ENCODE results near the gene ZNF600.
"Not testable (repeated sequence)": the region's sequence is repeated elsewhere in the genome, so short reads cannot be mapped to it uniquely, and the experiment has no call there.

ZNF600 gene

GRCh38 chr19:52725528-52725961 is 61.0 kb downstream of the ZNF600 start:
- no peak overlapping the region for H3K4me3 ChIP-seq (ENCODE audit: low read length in 2 of 2)
- H3K36me3 ChIP-seq (replicated peaks in 1 of 2; ENCODE audit: control insufficient read depth in 2 of 2, insufficient read depth in 2 of 2, low read length in 2 of 2), result peaks cover 8 to 77% of the 10 kb centered on the region in 2 donors
- no peak overlapping the region for H3K4me2 ChIP-seq (ENCODE audit: insufficient read depth, low read length, poor library complexity, severe bottlenecking)
- no peaks in the 10 kb centered on the region for H3K4me1 ChIP-seq (ENCODE audit: control insufficient read depth in 2 of 2, insufficient read depth in 1 of 2, low read depth in 1 of 2, low read length in 2 of 2)
- H4K8ac ChIP-seq (ENCODE audit: low read depth, low read length), result no peak overlapping the region
- DNase-seq (ENCODE audit: low spot score), result no peak
- no peak overlapping the region for H3K27ac ChIP-seq (replicated peaks; ENCODE audit: low read length)
- no peak overlapping the region for H3K4ac ChIP-seq (ENCODE audit: low read length)
- H3K9me3 ChIP-seq (replicated peaks in 1 of 2; ENCODE audit: control insufficient read depth in 2 of 2, insufficient read depth in 1 of 2, low read depth in 1 of 2, low read length in 2 of 2), result peaks cover 5 to 28% of the 10 kb centered on the region in 2 donors
- H3K9ac ChIP-seq (ENCODE audit: low read depth, low read length, poor library complexity), result no peak overlapping the region
- H2BK15ac ChIP-seq (ENCODE audit: low read length), result no peak overlapping the region
- no peak overlapping the region for H2BK120ac ChIP-seq (ENCODE audit: low read depth, low read length)
- H3K79me1 ChIP-seq (ENCODE audit: low read depth, low read length), result peaks cover 5% of the 10 kb centered on the region
- H3K23ac ChIP-seq (ENCODE audit: low read depth, low read length, poor library complexity), result no peak overlapping the region
- H2AFZ ChIP-seq (ENCODE audit: low read length), result no peak overlapping the region
- H3K14ac ChIP-seq (ENCODE audit: low read length), result no peak overlapping the region
- H4K91ac ChIP-seq (ENCODE audit: low read depth, low read length, poor library complexity), result no peak overlapping the region
- H3K27me3 ChIP-seq (ENCODE audit: control insufficient read depth in 3 of 3, insufficient read depth in 3 of 3, low read depth in 1 of 3, low read length in 3 of 3), result no peaks in the 10 kb centered on the region
- H3K18ac ChIP-seq (ENCODE audit: low read length), result no peak overlapping the region
- no peak overlapping the region for H2BK5ac ChIP-seq (ENCODE audit: low read length)
- no peak overlapping the region for H2BK12ac ChIP-seq (ENCODE audit: low read length)
- no peak overlapping the region for H2AK5ac ChIP-seq (ENCODE audit: low read depth, low read length)
- no CpG with 5 or more reads among the region's 24 CpGs for WGBS, 2 donors (ENCODE audit: extremely low coverage in 2 of 2, insufficient read length in 2 of 2, insufficient replicate concordance in 1 of 2)

DNA sequence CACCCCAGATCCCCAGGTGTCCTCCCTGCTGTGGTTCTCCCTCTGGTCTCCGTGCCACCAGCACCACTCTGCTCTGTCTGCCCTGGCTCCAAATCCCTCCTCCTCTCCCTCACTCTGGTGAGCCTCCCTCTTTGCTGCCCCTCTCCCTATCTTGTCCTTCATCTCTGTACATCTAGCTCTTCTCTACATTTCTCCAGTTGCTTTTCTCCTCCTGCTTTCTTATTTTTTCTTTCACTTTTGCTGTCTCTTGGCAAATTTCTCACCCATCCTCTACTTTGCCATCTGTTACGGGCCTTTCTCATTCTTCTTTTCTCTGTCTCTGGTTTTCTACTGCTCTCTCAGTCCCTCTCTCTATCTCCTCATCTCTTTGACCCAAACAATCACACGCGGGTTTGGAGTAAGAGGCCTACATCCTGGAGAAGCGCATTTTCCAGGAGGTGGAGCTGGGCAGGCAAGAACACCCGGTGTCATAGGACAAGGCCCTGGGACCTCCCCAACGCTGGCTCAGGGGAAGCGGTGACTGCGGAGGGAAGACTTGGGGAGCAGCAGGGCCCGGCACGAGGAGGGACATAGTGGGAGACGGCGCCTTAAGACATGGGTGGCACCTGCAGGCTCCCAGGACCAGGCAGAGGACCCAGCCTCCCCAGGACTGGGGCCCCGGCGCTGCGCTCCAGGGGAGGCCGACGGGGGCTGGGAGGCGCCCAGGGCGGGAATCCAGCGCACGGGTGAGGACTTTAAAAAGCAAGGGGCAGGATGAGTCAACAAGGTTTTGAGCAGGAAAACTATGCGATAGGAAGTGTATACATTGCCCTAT is 61.7 kb downstream of the ZNF600 start:
- Histone ChIP-seq H3K23ac (ENCODE audit: low read depth, low read length, poor library complexity) (peak overlapping the region; percentile 11), H2BK5ac (ENCODE audit: low read length) (no peak overlapping the region), H3K9me3 (replicated peaks in 1 of 2; ENCODE audit: control insufficient read depth in 2 of 2, insufficient read depth in 1 of 2, low read depth in 1 of 2, low read length in 2 of 2) (peaks cover 5 to 30% of the 10 kb centered on the region in 2 donors), H3K4me1 (ENCODE audit: control insufficient read depth in 2 of 2, insufficient read depth in 1 of 2, low read depth in 1 of 2, low read length in 2 of 2) (no peaks in the 10 kb centered on the region), H4K8ac (ENCODE audit: low read depth, low read length) (no peak overlapping the region), H3K9ac (ENCODE audit: low read depth, low read length, poor library complexity) (no peak overlapping the region), H3K18ac (ENCODE audit: low read length) (no peak overlapping the region), H3K4me2 (ENCODE audit: insufficient read depth, low read length, poor library complexity, severe bottlenecking) (no peak overlapping the region), H3K27me3 (ENCODE audit: control insufficient read depth in 3 of 3, insufficient read depth in 3 of 3, low read depth in 1 of 3, low read length in 3 of 3) (no peaks in the 10 kb centered on the region), H3K27ac (replicated peaks; ENCODE audit: low read length) (no peak overlapping the region), H3K36me3 (replicated peaks in 1 of 2; ENCODE audit: control insufficient read depth in 2 of 2, insufficient read depth in 2 of 2, low read length in 2 of 2) (peaks cover 8 to 79% of the 10 kb centered on the region in 2 donors), H4K91ac (ENCODE audit: low read depth, low read length, poor library complexity) (no peak overlapping the region), H2BK120ac (ENCODE audit: low read depth, low read length) (no peak overlapping the region), H3K4ac (ENCODE audit: low read length) (no peak overlapping the region), H3K79me1 (ENCODE audit: low read depth, low read length) (peaks cover 5% of the 10 kb centered on the region), H2BK12ac (ENCODE audit: low read length) (no peak overlapping the region), H2AFZ (ENCODE audit: low read length) (no peak overlapping the region), H3K14ac (ENCODE audit: low read length) (no peak overlapping the region), H2BK15ac (ENCODE audit: low read length) (no peak overlapping the region), H2AK5ac (ENCODE audit: low read depth, low read length) (no peak overlapping the region), H3K4me3 (ENCODE audit: low read length in 2 of 2) (peak overlapping the region in 1 of 2 donors; percentile 40)
- WGBS, 2 donors (ENCODE audit: extremely low coverage in 2 of 2, insufficient read length in 2 of 2, insufficient replicate concordance in 1 of 2), result no CpG with 5 or more reads among the region's 23 CpGs
- DNase-seq (ENCODE audit: low spot score), result no peak

GRCh38 chr19:52723907-52724598 is 62.5 kb downstream of the ZNF600 start:
- not testable (repeated sequence) for H2AFZ ChIP-seq (ENCODE audit: low read length); H2BK120ac ChIP-seq (ENCODE audit: low read depth, low read length); H4K8ac ChIP-seq (ENCODE audit: low read depth, low read length); H3K27ac ChIP-seq (replicated peaks; ENCODE audit: low read length); H3K9ac ChIP-seq (ENCODE audit: low read depth, low read length, poor library complexity); H3K14ac ChIP-seq (ENCODE audit: low read length); DNase-seq (ENCODE audit: low spot score); H3K4me3 ChIP-seq (ENCODE audit: low read length in 2 of 2); H2BK12ac ChIP-seq (ENCODE audit: low read length); H3K79me1 ChIP-seq (ENCODE audit: low read depth, low read length); H3K23ac ChIP-seq (ENCODE audit: low read depth, low read length, poor library complexity); H2BK15ac ChIP-seq (ENCODE audit: low read length); H3K4ac ChIP-seq (ENCODE audit: low read length); H3K4me2 ChIP-seq (ENCODE audit: insufficient read depth, low read length, poor library complexity, severe bottlenecking); H3K4me1 ChIP-seq (ENCODE audit: control insufficient read depth in 2 of 2, insufficient read depth in 1 of 2, low read depth in 1 of 2, low read length in 2 of 2); H3K27me3 ChIP-seq (ENCODE audit: control insufficient read depth in 3 of 3, insufficient read depth in 3 of 3, low read depth in 1 of 3, low read length in 3 of 3); H4K91ac ChIP-seq (ENCODE audit: low read depth, low read length, poor library complexity); H2BK5ac ChIP-seq (ENCODE audit: low read length); H2AK5ac ChIP-seq (ENCODE audit: low read depth, low read length); H3K18ac ChIP-seq (ENCODE audit: low read length)
- Histone ChIP-seq H3K36me3 (replicated peaks in 1 of 2; ENCODE audit: control insufficient read depth in 2 of 2, insufficient read depth in 2 of 2, low read length in 2 of 2) (peaks cover 8 to 80% of the 10 kb centered on the region in 2 donors), H3K9me3 (replicated peaks in 1 of 2; ENCODE audit: control insufficient read depth in 2 of 2, insufficient read depth in 1 of 2, low read depth in 1 of 2, low read length in 2 of 2) (peaks cover 5 to 33% of the 10 kb centered on the region in 2 donors)
- 100% methylated on average over 1 of the region's 9 CpGs for WGBS, 2 donors (ENCODE audit: extremely low coverage in 2 of 2, insufficient read length in 2 of 2, insufficient replicate concordance in 1 of 2)
